HG02588 (cell line): ENCODE data around the gene ITCH.

Source experiments
- ATAC-seq: cut with Tn5 transposase; IDR thresholded peaks from one replicate; pipeline ENCODE4 v1.9.1; 2021; ENCODE audit warnings: mild to moderate bottlenecking, moderate library complexity; ENCODE audit not compliant: unreplicated experiment

Gene ITCH

GRCh38 chr20:34544109-34544796, 181.2 kb downstream of the ITCH start:
- no peak for ATAC-seq

GRCh38 chr20:34546751-34547181, 183.7 kb downstream of the ITCH start:
- no peak for ATAC-seq

GRCh38 chr20:34547844-34548613, 185.0 kb downstream of the ITCH start:
- ATAC-seq = no peak

GRCh38 chr20:34549291-34549928, 186.3 kb downstream of the ITCH start:
- no peak for ATAC-seq

- ATAC-seq = no peak
These were observed 186.8 kb downstream of the ITCH start for GRCh38 chr20:34549929-34550305.

GRCh38 chr20:34552569-34552968, 189.5 kb downstream of the ITCH start:
- ATAC-seq = no peak

GRCh38 chr20:34553366-34553867, 190.3 kb downstream of the ITCH start:
- ATAC-seq = no peak

- ATAC-seq = no peak
These were observed 194.9 kb downstream of the ITCH start for GRCh38 chr20:34557936-34558319.

GRCh38 chr20:34558320-34559218, 195.5 kb downstream of the ITCH start, which contains the start of gene MAP1LC3A:
MAP1LC3A (plus strand) TSS chr20:34558718; CDS start chr20:34558869, 151 bp downstream.
- peak; percentile 72 for ATAC-seq

- ATAC-seq = no peak
These were observed 196.5 kb downstream of the ITCH start for GRCh38 chr20:34559311-34560140.

- ATAC-seq = no peak
These were observed 197.1 kb downstream of the ITCH start for GRCh38 chr20:34560141-34560523.

GRCh38 chr20:34560614-34561013, 197.5 kb downstream of the ITCH start:
- no peak for ATAC-seq
